ENCODE measurements around the gene LAMC1. TPM values are rescaled to one million over a fixed set of nuclear protein-coding genes. Genes with fewer than 3 reads are reported as not detected.
A peak's percentile ranks its signal among the peaks of the same experiment; 100 is the strongest.

LAMC1 gene
- polyA plus RNA-seq, 1 donor (not counting 4 experiments of a cell fraction or from before 2014, with no cell fraction given): 66.6 TPM

DNA sequence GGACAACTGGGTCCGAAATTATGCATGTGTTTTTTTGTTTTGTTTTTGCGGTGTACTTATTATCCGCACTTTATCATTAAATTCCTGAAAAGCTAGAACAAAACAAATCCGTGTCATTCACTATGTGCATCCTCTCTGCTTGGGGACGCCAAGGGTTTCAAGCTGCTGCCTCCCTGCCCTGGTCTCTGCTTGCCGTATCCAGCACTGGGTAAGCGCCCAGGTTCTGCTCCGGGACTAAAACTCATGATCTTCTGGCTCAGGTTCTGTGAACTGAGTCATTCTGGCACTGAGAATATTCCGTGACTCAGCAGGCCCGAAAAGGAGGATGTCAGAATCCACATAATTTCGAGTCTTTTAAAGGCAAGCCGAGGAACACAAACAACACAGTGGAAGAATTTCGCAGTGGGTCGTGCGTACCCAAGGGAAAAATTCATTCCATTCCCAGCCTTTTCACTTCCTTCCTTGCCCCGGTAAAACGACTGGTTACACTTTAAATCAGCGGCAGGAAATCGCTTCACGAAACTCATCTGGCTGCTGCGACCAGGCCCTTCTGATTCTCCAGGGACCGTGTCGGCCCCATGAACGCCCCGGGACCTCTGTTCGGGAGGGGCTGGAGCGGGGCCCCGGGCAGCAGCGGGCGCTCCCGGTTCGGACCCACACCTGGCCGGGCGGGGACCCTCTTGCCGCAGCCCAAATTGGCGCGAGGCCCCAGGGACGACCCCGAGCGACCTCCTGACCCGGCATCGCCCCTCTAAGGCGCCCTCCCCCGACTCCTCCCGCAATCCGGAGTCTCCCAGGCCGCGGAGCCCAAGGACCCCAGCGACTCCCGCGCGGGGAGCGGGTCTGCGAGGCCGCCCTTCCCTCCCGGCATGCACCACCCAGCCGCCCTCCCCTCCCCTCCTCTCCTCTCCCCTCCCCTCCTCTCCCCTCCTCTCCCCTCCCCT is 746 bp upstream of the LAMC1 start:
- peak overlapping the region; percentile 100 for H3K27ac ChIP-seq (ENCODE audit: control insufficient read depth, insufficient read depth, low read length)
- H3K9me3 ChIP-seq (ENCODE audit: control insufficient read depth, low read depth, low read length): no peaks in the 10 kb centered on the region
- peak overlapping the region; percentile 73 to 78 (median 78) for H3K4me3 ChIP-seq (ENCODE audit: control insufficient read depth in 2 of 3, extremely low read depth in 1 of 3, insufficient read depth in 2 of 3, low read depth in 1 of 3, low read length in 3 of 3)
- dilution Hi-C loops (cut with MboI; ENCODE audit: extremely low pct_ligation_motif_present, low sequenced_read_pairs): no loop called here
- peaks cover 36% of the 10 kb centered on the region for H3K79me2 ChIP-seq (ENCODE audit: control insufficient read depth, insufficient read depth, low read length)
- H3K9me1 ChIP-seq (ENCODE audit: control insufficient read depth, extremely low read depth, insufficient read depth, low read length): no peaks in the 10 kb centered on the region
- peak overlapping the region; percentile 83 for H2AFZ ChIP-seq (ENCODE audit: control insufficient read depth, low read length)
- peak overlapping the region; percentile 98 for H3K9ac ChIP-seq (ENCODE audit: control insufficient read depth, extremely low read depth, insufficient read depth, low read length)
- no peak for TF ChIP-seq EZH2 (IDR thresholded peaks at IDR 0.05; ENCODE audit: low read length)
- TF ChIP-seq, protein P1, sequence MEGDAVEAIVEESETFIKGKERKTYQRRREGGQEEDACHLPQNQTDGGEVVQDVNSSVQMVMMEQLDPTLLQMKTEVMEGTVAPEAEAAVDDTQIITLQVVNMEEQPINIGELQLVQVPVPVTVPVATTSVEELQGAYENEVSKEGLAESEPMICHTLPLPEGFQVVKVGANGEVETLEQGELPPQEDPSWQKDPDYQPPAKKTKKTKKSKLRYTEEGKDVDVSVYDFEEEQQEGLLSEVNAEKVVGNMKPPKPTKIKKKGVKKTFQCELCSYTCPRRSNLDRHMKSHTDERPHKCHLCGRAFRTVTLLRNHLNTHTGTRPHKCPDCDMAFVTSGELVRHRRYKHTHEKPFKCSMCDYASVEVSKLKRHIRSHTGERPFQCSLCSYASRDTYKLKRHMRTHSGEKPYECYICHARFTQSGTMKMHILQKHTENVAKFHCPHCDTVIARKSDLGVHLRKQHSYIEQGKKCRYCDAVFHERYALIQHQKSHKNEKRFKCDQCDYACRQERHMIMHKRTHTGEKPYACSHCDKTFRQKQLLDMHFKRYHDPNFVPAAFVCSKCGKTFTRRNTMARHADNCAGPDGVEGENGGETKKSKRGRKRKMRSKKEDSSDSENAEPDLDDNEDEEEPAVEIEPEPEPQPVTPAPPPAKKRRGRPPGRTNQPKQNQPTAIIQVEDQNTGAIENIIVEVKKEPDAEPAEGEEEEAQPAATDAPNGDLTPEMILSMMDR (optimal IDR thresholded peaks at IDR 0.05 in 1 of 3, IDR thresholded peaks at IDR 0.05 in 1 of 3, conservative IDR thresholded peaks at IDR 0.05 in 1 of 3; ENCODE audit: extremely low read depth in 1 of 3, insufficient read depth in 2 of 3, low read length in 3 of 3): no peak
- no peaks in the 10 kb centered on the region for H3K36me3 ChIP-seq (ENCODE audit: control insufficient read depth in 2 of 2, extremely low read depth in 1 of 2, insufficient read depth in 2 of 2, low read length in 2 of 2)
- peaks cover 33% of the 10 kb centered on the region for H3K4me1 ChIP-seq (ENCODE audit: control insufficient read depth, extremely low read depth, insufficient read depth, low read length)
- no peaks in the 10 kb centered on the region for H3K27me3 ChIP-seq (ENCODE audit: control insufficient read depth, extremely low read depth, insufficient read depth, low read length)
- H3K4me2 ChIP-seq (ENCODE audit: control insufficient read depth, extremely low read depth, insufficient read depth, low read depth, low read length): peak overlapping the region; percentile 79
- no peaks in the 10 kb centered on the region for H4K20me1 ChIP-seq (ENCODE audit: control insufficient read depth, extremely low read depth, insufficient read depth, low read length)
- FAIRE-seq (peak; percentile 98), DNase-seq (ENCODE audit: low read depth, low spot score) (peak; percentile 65)

DNA sequence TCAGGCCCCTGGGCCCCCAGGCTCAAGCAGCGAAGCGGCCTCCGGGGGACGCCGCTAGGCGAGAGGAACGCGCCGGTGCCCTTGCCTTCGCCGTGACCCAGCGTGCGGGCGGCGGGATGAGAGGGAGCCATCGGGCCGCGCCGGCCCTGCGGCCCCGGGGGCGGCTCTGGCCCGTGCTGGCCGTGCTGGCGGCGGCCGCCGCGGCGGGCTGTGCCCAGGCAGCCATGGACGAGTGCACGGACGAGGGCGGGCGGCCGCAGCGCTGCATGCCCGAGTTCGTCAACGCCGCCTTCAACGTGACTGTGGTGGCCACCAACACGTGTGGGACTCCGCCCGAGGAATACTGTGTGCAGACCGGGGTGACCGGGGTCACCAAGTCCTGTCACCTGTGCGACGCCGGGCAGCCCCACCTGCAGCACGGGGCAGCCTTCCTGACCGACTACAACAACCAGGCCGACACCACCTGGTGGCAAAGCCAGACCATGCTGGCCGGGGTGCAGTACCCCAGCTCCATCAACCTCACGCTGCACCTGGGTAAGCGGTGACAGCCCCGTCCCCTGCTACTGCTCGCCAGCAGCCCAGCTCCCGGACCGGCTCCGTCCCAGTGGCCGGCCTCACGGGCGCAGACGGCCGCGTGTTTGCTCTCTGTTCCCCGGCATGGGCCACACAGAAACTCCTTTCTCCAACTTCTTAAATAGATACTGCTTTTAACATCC is 539 bp downstream of the LAMC1 start:
- peak overlapping the region; percentile 78 to 94 (median 93) for H3K4me3 ChIP-seq (ENCODE audit: control insufficient read depth in 2 of 3, extremely low read depth in 1 of 3, insufficient read depth in 2 of 3, low read depth in 1 of 3, low read length in 3 of 3)
- peaks cover 0 to under 1% of the 10 kb centered on the region in 2 experiments for H3K36me3 ChIP-seq (ENCODE audit: control insufficient read depth in 2 of 2, extremely low read depth in 1 of 2, insufficient read depth in 2 of 2, low read length in 2 of 2)
- no peak for DNase-seq (ENCODE audit: low read depth, low spot score)
- dilution Hi-C loops (cut with MboI; ENCODE audit: extremely low pct_ligation_motif_present, low sequenced_read_pairs): no loop called here
- FAIRE-seq: peak; percentile 67
- TF ChIP-seq EZH2 (IDR thresholded peaks at IDR 0.05; ENCODE audit: low read length): no peak
- TF ChIP-seq, protein P1 (optimal IDR thresholded peaks at IDR 0.05 in 1 of 3, IDR thresholded peaks at IDR 0.05 in 1 of 3, conservative IDR thresholded peaks at IDR 0.05 in 1 of 3; ENCODE audit: extremely low read depth in 1 of 3, insufficient read depth in 2 of 3, low read length in 3 of 3): peak; percentile 63 to 86 (median 84)
- peak overlapping the region; percentile 95 for H3K27ac ChIP-seq (ENCODE audit: control insufficient read depth, insufficient read depth, low read length)
- H3K9me3 ChIP-seq (ENCODE audit: control insufficient read depth, low read depth, low read length): no peaks in the 10 kb centered on the region
- peaks cover 42% of the 10 kb centered on the region for H3K79me2 ChIP-seq (ENCODE audit: control insufficient read depth, insufficient read depth, low read length)
- peaks cover 45% of the 10 kb centered on the region for H3K4me1 ChIP-seq (ENCODE audit: control insufficient read depth, extremely low read depth, insufficient read depth, low read length)
- H3K27me3 ChIP-seq (ENCODE audit: control insufficient read depth, extremely low read depth, insufficient read depth, low read length): no peaks in the 10 kb centered on the region
- H3K9ac ChIP-seq (ENCODE audit: control insufficient read depth, extremely low read depth, insufficient read depth, low read length): peak overlapping the region; percentile 91
- no peaks in the 10 kb centered on the region for H3K9me1 ChIP-seq (ENCODE audit: control insufficient read depth, extremely low read depth, insufficient read depth, low read length)
- H4K20me1 ChIP-seq (ENCODE audit: control insufficient read depth, extremely low read depth, insufficient read depth, low read length): no peaks in the 10 kb centered on the region
- H3K4me2 ChIP-seq (ENCODE audit: control insufficient read depth, extremely low read depth, insufficient read depth, low read depth, low read length): peak overlapping the region; percentile 99
- H2AFZ ChIP-seq (ENCODE audit: control insufficient read depth, low read length): peak overlapping the region; percentile 78

Measured in keratinocyte (primary cell).